Fibroblast of lung (primary cell): ENCODE data around the gene VPS35L.

Experiments used
- EZH2 ChIP-seq: IDR thresholded peaks from 2 replicates; pipeline ENCODE4 v1.5.1; 2012; ENCODE audit warnings: low read length, control low read depth, mild to moderate bottlenecking; ENCODE audit errors: missing control alignments
- TF ChIP-seq, protein P1 (sequence below), 2 donors: IDR thresholded peaks in 1 of 2; conservative IDR thresholded peaks in 1 of 2; 1 replicate in 1 of 2; 2 replicates in 1 of 2; pipeline ENCODE4 v1.5.1; 2011 to 2012; ENCODE audit warnings: low read length in 2 of 2, control low read depth in 1 of 2, inconsistent platforms in 1 of 2, low read depth in 1 of 2, mild to moderate bottlenecking in 1 of 2

DNA sequence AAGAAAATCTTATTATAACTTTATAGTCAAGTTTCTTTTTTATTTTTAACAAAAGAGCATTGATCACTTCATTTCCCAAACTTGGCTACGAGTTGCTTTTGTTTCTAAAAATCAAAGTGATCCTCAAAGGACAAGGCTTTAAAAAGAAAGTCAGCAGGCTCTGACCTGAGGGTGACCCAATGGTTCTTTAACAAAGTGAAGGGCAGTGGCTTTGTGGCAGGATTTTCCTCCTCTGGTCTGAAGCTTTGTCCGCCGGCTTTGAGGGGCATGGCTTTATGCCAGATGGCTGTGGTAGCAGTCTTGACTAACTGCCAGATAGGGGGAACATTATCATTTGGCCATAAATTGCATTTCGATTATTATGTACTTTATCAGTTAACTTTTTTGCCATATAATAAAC, 191.1 kb downstream of the VPS35L start:
- TF ChIP-seq, protein P1, sequence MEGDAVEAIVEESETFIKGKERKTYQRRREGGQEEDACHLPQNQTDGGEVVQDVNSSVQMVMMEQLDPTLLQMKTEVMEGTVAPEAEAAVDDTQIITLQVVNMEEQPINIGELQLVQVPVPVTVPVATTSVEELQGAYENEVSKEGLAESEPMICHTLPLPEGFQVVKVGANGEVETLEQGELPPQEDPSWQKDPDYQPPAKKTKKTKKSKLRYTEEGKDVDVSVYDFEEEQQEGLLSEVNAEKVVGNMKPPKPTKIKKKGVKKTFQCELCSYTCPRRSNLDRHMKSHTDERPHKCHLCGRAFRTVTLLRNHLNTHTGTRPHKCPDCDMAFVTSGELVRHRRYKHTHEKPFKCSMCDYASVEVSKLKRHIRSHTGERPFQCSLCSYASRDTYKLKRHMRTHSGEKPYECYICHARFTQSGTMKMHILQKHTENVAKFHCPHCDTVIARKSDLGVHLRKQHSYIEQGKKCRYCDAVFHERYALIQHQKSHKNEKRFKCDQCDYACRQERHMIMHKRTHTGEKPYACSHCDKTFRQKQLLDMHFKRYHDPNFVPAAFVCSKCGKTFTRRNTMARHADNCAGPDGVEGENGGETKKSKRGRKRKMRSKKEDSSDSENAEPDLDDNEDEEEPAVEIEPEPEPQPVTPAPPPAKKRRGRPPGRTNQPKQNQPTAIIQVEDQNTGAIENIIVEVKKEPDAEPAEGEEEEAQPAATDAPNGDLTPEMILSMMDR (conservative IDR thresholded peaks at IDR 0.05 in 1 of 2, IDR thresholded peaks at IDR 0.05 in 1 of 2; ENCODE audit: low read depth in 1 of 2, low read length in 2 of 2): no peak
- no peak for TF ChIP-seq EZH2
